Measurements from ENCODE around the gene CELF6. TPM values are rescaled to one million over a fixed set of nuclear protein-coding genes. Genes with fewer than 3 reads are reported as not detected.

Gene CELF6
- polyA plus RNA-seq, 1 donor: 1.7 TPM

GRCh38 chr15:72271895-72272212, 48.1 kb downstream of the CELF6 start:
- no peak for DNase-seq (ENCODE audit: low read depth)

- DNase-seq (ENCODE audit: low read depth): no peak
Measured at GRCh38 chr15:72271221-72271620, 48.7 kb downstream of the CELF6 start.

GRCh38 chr15:72269739-72270138, 50.2 kb downstream of the CELF6 start:
- DNase-seq (ENCODE audit: low read depth): no peak

GRCh38 chr15:72265031-72265430, 54.9 kb downstream of the CELF6 start:
- no peak for DNase-seq (ENCODE audit: low read depth)

GRCh38 chr15:72252663-72253299, 67.2 kb downstream of the CELF6 start:
- DNase-seq (ENCODE audit: low read depth): no peak

GRCh38 chr15:72249142-72249810, 70.7 kb downstream of the CELF6 start:
- no peak for DNase-seq (ENCODE audit: low read depth)

GRCh38 chr15:72248514-72248913, 71.4 kb downstream of the CELF6 start:
- no peak for DNase-seq (ENCODE audit: low read depth)

GRCh38 chr15:72242775-72243370, 77.1 kb downstream of the CELF6 start:
- DNase-seq (ENCODE audit: low read depth): no peak

- DNase-seq (ENCODE audit: low read depth): no peak
Measured at GRCh38 chr15:72239652-72240051, 80.3 kb downstream of the CELF6 start.

- no peak for DNase-seq (ENCODE audit: low read depth)
Measured at GRCh38 chr15:72238586-72238985, 81.4 kb downstream of the CELF6 start.

GRCh38 chr15:72237853-72238224, 82.1 kb downstream of the CELF6 start:
- DNase-seq (ENCODE audit: low read depth): no peak

GRCh38 chr15:72237029-72237852, 82.7 kb downstream of the CELF6 start:
- no peak for DNase-seq (ENCODE audit: low read depth)

- no peak for DNase-seq (ENCODE audit: low read depth)
Measured at GRCh38 chr15:72236381-72237003, 83.5 kb downstream of the CELF6 start.

- no peak for DNase-seq (ENCODE audit: low read depth)
Measured at GRCh38 chr15:72235298-72235697, 84.7 kb downstream of the CELF6 start.

Other genes starting within 250 kb of the CELF6 start
- 30.9 TPM for gene MYO9A, start 202.0 kb downstream of the CELF6 start, polyA plus RNA-seq (ENCODE audit: insufficient read length)
- gene SENP8, start 201.8 kb downstream of the CELF6 start, polyA plus RNA-seq (ENCODE audit: insufficient read length): 5.9 TPM
- 2.5 TPM for gene GRAMD2A, start 122.4 kb downstream of the CELF6 start, polyA plus RNA-seq (ENCODE audit: insufficient read length)
- gene PKM, start 89.0 kb downstream of the CELF6 start, polyA plus RNA-seq (ENCODE audit: insufficient read length): 886 TPM
- gene PARP6, start 47.6 kb downstream of the CELF6 start, polyA plus RNA-seq (ENCODE audit: insufficient read length): 68.0 TPM
- gene HEXA, start 55.9 kb upstream of the CELF6 start, polyA plus RNA-seq (ENCODE audit: insufficient read length): 42.6 TPM
- gene TMEM202, start 78.1 kb upstream of the CELF6 start, polyA plus RNA-seq (ENCODE audit: insufficient read length): not detected
- gene ARIH1, start 154.2 kb upstream of the CELF6 start, polyA plus RNA-seq (ENCODE audit: insufficient read length): 131 TPM